Thyroid gland (tissue), 4 donors: ENCODE results near the gene CLDN18. TPM values are rescaled to one million over a fixed set of nuclear protein-coding genes. Genes with fewer than 3 reads are reported as not detected.

Source experiments
- DNase-seq, 2 donors: peaks; one replicate each; pipeline ENCODE4 v3.0.0-alpha.2; 2019
- H3K27ac ChIP-seq, 3 donors: fragments of 200-600 bp; sonication (generic); 1 replicate in 2 of 3; 2 replicates in 1 of 3; pipeline ENCODE4 v1.5.1; 2016 to 2019; ENCODE audit warnings: mild to moderate bottlenecking in 1 of 3, moderate library complexity in 1 of 3
- H3K27me3 ChIP-seq: fragments of 200-600 bp; sonication (generic); one replicate; pipeline ENCODE4 v1.5.1; 2019
- H3K36me3 ChIP-seq, 2 donors: fragments of 200-600 bp; sonication (generic); one replicate each; pipeline ENCODE4 v1.5.1; 2016 to 2019
- H3K4me1 ChIP-seq, 2 donors: fragments of 200-600 bp; sonication (generic); one replicate each; pipeline ENCODE4 v1.5.1; 2017 to 2019
- H3K4me3 ChIP-seq, 3 donors: fragments of 200-600 bp; sonication (generic); replicated peaks in 1 of 3; 1 replicate in 2 of 3; 2 replicates in 1 of 3; pipeline ENCODE4 v1.5.1; 2016; ENCODE audit warnings: mild to moderate bottlenecking in 1 of 3
- H3K9me3 ChIP-seq: fragments of 200-600 bp; sonication (generic); one replicate; pipeline ENCODE4 v1.5.1; 2017
- POLR2A ChIP-seq, 2 donors: fragments of 450-650 bp; IDR thresholded peaks; one replicate each; pipeline ENCODE4 v1.6.1; 2017; ENCODE audit warnings: antibody characterized with exemption in 2 of 2, mild to moderate bottlenecking in 2 of 2, moderate library complexity in 1 of 2
- WGBS, 2 donors: methylation state at CpG; one replicate each; pipeline ENCODE4 v1.1.5; 2017; 5-methylcytosine and 5-hydroxymethylcytosine counted together
- intact Hi-C: fragments of 100-400 bp; cut with DNase I; formaldehyde crosslinking; loops from one replicate; pipeline ENCODE4 v1.15.1; 2023
- total RNA-seq, 4 donors: library from RNA; depleted of rRNA; stranded (reverse); fragments of >200 nt; gene quantifications; one replicate each; pipeline ENCODE4 v1.2.3, GENCODE V29; 2016
- TF ChIP-seq, protein P1 (sequence below), 6 experiments: fragments of 200-600 bp in 3 of 6; fragments of 450-650 bp in 3 of 6; sonication (generic) in 3 of 6; IDR thresholded peaks; one replicate each; pipeline ENCODE4 v1.5.1; 2016 to 2019; ENCODE audit warnings: antibody characterized with exemption in 6 of 6, mild to moderate bottlenecking in 2 of 6, inconsistent platforms in 1 of 6, moderate library complexity in 1 of 6

Gene CLDN18
- total RNA-seq, 4 donors from 2014 or later: not detected

- Histone ChIP-seq H3K36me3 (no peaks in the 10 kb centered on the region), H3K9me3 (no peaks in the 10 kb centered on the region), H3K27me3 (no peaks in the 10 kb centered on the region), H3K4me1 (no peaks in the 10 kb centered on the region), H3K27ac (no peak overlapping the region), H3K4me3 (no peak overlapping the region)
- no peak for TF ChIP-seq POLR2A (IDR thresholded peaks at IDR 0.05)
- TF ChIP-seq, protein P1, sequence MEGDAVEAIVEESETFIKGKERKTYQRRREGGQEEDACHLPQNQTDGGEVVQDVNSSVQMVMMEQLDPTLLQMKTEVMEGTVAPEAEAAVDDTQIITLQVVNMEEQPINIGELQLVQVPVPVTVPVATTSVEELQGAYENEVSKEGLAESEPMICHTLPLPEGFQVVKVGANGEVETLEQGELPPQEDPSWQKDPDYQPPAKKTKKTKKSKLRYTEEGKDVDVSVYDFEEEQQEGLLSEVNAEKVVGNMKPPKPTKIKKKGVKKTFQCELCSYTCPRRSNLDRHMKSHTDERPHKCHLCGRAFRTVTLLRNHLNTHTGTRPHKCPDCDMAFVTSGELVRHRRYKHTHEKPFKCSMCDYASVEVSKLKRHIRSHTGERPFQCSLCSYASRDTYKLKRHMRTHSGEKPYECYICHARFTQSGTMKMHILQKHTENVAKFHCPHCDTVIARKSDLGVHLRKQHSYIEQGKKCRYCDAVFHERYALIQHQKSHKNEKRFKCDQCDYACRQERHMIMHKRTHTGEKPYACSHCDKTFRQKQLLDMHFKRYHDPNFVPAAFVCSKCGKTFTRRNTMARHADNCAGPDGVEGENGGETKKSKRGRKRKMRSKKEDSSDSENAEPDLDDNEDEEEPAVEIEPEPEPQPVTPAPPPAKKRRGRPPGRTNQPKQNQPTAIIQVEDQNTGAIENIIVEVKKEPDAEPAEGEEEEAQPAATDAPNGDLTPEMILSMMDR (IDR thresholded peaks at IDR 0.05): no peak
- DNase-seq: no peak
- WGBS, 2 donors: 52 to 72% methylated on average over 1 of the region's 1 CpG
- intact Hi-C loops: no loop called here
Measured at GRCh38 chr3:138007898-138008297, 2.1 kb upstream of the CLDN18 start.

- H3K9me3 ChIP-seq: no peaks in the 10 kb centered on the region
- no peak for TF ChIP-seq POLR2A (IDR thresholded peaks at IDR 0.05)
- TF ChIP-seq, protein P1 (IDR thresholded peaks at IDR 0.05): no peak
- no peaks in the 10 kb centered on the region for H3K4me1 ChIP-seq
- no peak overlapping the region for H3K27ac ChIP-seq
- no peaks in the 10 kb centered on the region for H3K27me3 ChIP-seq
- intact Hi-C loops: no loop called here
- H3K36me3 ChIP-seq: no peaks in the 10 kb centered on the region
- WGBS, 2 donors: 59 to 75% methylated on average over 10 to 12 of the region's 14 CpGs
- H3K4me3 ChIP-seq: no peak overlapping the region
- no peak for DNase-seq
Measured at GRCh38 chr3:138010273-138010590, 267 bp downstream of the CLDN18 start.

DNA sequence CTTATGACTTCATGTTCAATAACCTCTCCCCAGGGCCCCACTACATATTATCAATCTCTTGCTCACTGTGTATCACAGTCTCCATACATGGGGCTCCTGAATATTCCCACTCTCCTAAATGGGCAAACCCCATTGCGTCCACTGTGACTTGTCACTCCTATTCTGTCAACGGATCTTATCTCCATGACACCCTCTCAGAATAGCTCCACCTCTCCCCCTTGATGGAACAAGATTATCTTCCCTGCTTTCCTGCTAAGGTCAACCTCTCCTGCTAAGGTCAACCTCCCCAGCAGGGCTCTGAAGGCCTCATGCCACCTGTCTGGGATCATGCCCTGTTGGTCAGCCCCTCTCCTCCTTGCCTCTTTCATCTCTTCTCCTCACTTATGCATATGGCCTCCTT lies 1.8 kb downstream of the CLDN18 start:
- Histone ChIP-seq H3K4me1 (no peaks in the 10 kb centered on the region), H3K27ac (no peak overlapping the region), H3K9me3 (no peaks in the 10 kb centered on the region), H3K27me3 (no peaks in the 10 kb centered on the region), H3K36me3 (no peaks in the 10 kb centered on the region), H3K4me3 (no peak overlapping the region)
- WGBS, 2 donors: 64 to 72% methylated on average over 2 of the region's 2 CpGs
- intact Hi-C loops: no loop called here
- TF ChIP-seq, protein P1 (IDR thresholded peaks at IDR 0.05): no peak
- no peak for TF ChIP-seq POLR2A (IDR thresholded peaks at IDR 0.05)
- no peak for DNase-seq

GRCh38 chr3:138012526-138012925 lies 2.6 kb downstream of the CLDN18 start:
- H3K9me3 ChIP-seq: no peaks in the 10 kb centered on the region
- H3K36me3 ChIP-seq: no peaks in the 10 kb centered on the region
- no peak overlapping the region for H3K4me3 ChIP-seq
- TF ChIP-seq, protein P1 (IDR thresholded peaks at IDR 0.05): no peak
- no peak for TF ChIP-seq POLR2A (IDR thresholded peaks at IDR 0.05)
- no peak overlapping the region for H3K27ac ChIP-seq
- no peaks in the 10 kb centered on the region for H3K4me1 ChIP-seq
- no peak for DNase-seq
- intact Hi-C loops: no loop called here
- WGBS, 2 donors: 95 to 97% methylated on average over 4 of the region's 4 CpGs
- no peaks in the 10 kb centered on the region for H3K27me3 ChIP-seq

DNA sequence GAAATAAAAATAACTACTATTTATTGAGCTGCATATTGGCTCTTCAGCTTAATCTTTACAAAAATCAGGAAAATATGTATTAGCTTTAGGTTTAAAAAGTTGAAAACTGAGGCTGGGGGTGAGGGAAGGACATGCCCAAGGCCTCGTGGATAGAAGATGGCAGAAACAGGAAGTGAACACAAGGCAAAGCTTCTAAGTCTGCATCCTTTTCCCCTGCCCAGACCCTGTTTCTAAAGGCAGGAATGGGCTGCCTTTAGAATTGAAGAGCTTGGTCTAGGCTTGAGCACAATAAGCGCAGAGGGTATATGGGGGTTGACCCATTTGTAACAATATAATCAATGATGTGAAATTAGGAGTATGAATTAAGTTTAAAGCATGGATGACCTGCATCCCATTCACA lies 6.1 kb downstream of the CLDN18 start:
- no peaks in the 10 kb centered on the region for H3K36me3 ChIP-seq
- H3K9me3 ChIP-seq: no peaks in the 10 kb centered on the region
- no peak for DNase-seq
- H3K27ac ChIP-seq: no peak overlapping the region
- WGBS, 2 donors: 87 to 89% methylated on average over 2 of the region's 2 CpGs
- TF ChIP-seq, protein P1 (IDR thresholded peaks at IDR 0.05): no peak
- no peak for TF ChIP-seq POLR2A (IDR thresholded peaks at IDR 0.05)
- no peaks in the 10 kb centered on the region for H3K27me3 ChIP-seq
- H3K4me3 ChIP-seq: no peak overlapping the region
- intact Hi-C loops: no loop called here
- H3K4me1 ChIP-seq: no peaks in the 10 kb centered on the region
